OCI-LY3 (cell line): ENCODE measurements around the gene STAB1.

ENCODE experiments used
- H2AFZ ChIP-seq: fragments of 200-600, 300-600 bp; shearing (Covaris generic); 2 replicates; pipeline ENCODE4 v1.6.0; 2014; ENCODE audit warnings: antibody characterized with exemption, low read depth, low read length
- H3K27ac ChIP-seq: fragments of 200-600, 300-600 bp; sonication (generic); 2 replicates; pipeline ENCODE4 v1.5.1; 2014; ENCODE audit warnings: mild to moderate bottlenecking, low read length, moderate library complexity, mixed read lengths
- H3K27me3 ChIP-seq: fragments of 200-600, 300-600 bp; sonication (generic); 2 replicates; pipeline ENCODE4 v1.6.1; 2014; ENCODE audit warnings: low read depth, low read length, mixed read lengths
- H3K36me3 ChIP-seq: fragments of 200-600, 300-600 bp; sonication (generic); replicated peaks from 2 replicates; pipeline ENCODE3; 2014; ENCODE audit warnings: low read depth, low read length, mixed read lengths
- H3K4me1 ChIP-seq: fragments of 300-600, 200-600 bp; sonication (generic); 2 replicates; pipeline ENCODE4 v1.6.1; 2014; ENCODE audit warnings: low read length, mixed read lengths
- H3K4me2 ChIP-seq: fragments of 200-600, 300-600 bp; sonication (generic); 2 replicates; pipeline ENCODE4 v1.6.1; 2014; ENCODE audit warnings: low read length, mixed read lengths
- H3K4me3 ChIP-seq: fragments of 300-600, 200-600 bp; sonication (generic); 2 replicates; pipeline ENCODE4 v1.5.1; 2014; ENCODE audit warnings: antibody characterized with exemption, mild to moderate bottlenecking, low read length, moderate library complexity
- H3K79me2 ChIP-seq: fragments of 300-600, 200-600 bp; shearing (Covaris generic); 2 replicates; pipeline ENCODE4 v1.6.1; 2014; ENCODE audit warnings: mild to moderate bottlenecking, low read length, mixed read lengths
- H3K9ac ChIP-seq: fragments of 300-600, 200-600 bp; shearing (Covaris generic); 2 replicates; pipeline ENCODE4 v1.6.0; 2014; ENCODE audit warnings: mild to moderate bottlenecking, low read length, moderate library complexity
- H3K9me3 ChIP-seq: fragments of 200-600, 300-600 bp; shearing (Covaris generic); 2 replicates; pipeline ENCODE4 v1.6.1; 2014; ENCODE audit warnings: low read length, mixed read lengths; ENCODE audit not compliant: insufficient read depth
- H4K20me1 ChIP-seq: fragments of 200-600, 300-600 bp; sonication (generic); 2 replicates; pipeline ENCODE4 v1.6.1; 2016; ENCODE audit warnings: low read length, mixed read lengths; ENCODE audit not compliant: insufficient read depth
- EZH2phosphoT487 ChIP-seq: fragments of 200-600 bp; shearing (Covaris generic); IDR thresholded peaks from 2 replicates; pipeline ENCODE4 v1.6.1; 2018; ENCODE audit warnings: antibody characterized with exemption, mixed run types, low read depth
- TF ChIP-seq, protein P1 (sequence below): fragments of 200-600, 300-600 bp; sonication (generic); IDR thresholded peaks from 2 replicates; pipeline ENCODE4 v1.5.1; 2014; ENCODE audit warnings: antibody characterized with exemption, low read length, low read depth

The STAB1 gene

DNA sequence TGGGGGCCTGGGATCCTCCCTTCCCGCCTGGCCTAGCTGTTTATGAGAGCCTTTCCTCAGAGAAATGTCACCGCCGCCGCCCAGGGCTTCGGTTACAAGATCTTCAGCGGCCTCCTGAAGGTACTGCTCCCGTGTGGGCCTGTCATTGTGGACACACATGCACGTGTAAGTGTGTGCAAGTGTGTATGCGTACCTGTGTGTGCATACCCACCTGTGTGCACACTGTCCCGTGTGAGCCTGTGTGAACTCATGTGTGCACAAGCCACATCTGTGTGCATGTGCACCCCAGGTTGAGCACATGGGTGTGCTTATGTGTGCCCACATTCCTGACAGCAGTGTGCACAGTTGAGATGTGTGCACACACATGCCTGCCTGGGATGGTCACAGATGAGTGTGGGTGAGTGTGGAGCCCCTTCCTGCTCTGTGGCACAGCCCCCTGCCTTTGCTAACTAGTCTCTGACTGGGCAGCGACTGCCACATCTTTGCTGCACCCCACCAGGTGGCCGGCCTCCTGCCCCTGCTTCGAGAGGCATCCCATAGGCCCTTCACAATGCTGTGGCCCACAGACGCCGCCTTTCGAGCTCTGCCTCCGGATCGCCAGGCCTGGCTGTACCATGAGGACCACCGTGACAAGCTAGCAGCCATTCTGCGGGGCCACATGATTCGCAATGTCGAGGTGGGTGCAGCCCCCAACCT lies 24.5 kb downstream of the STAB1 start:
- no peak overlapping the region for H2AFZ ChIP-seq
- H3K9ac ChIP-seq = no peak overlapping the region
- H3K9me3 ChIP-seq = no peaks in the 10 kb centered on the region
- no peaks in the 10 kb centered on the region; the same call in 1 of the 2 replicates for H4K20me1 ChIP-seq
- H3K36me3 ChIP-seq = peaks cover 7% of the 10 kb centered on the region
- no peaks in the 10 kb centered on the region for H3K27me3 ChIP-seq
- H3K4me2 ChIP-seq = no peak overlapping the region
- H3K79me2 ChIP-seq = no peaks in the 10 kb centered on the region
- no peak overlapping the region for H3K27ac ChIP-seq
- TF ChIP-seq, protein P1, sequence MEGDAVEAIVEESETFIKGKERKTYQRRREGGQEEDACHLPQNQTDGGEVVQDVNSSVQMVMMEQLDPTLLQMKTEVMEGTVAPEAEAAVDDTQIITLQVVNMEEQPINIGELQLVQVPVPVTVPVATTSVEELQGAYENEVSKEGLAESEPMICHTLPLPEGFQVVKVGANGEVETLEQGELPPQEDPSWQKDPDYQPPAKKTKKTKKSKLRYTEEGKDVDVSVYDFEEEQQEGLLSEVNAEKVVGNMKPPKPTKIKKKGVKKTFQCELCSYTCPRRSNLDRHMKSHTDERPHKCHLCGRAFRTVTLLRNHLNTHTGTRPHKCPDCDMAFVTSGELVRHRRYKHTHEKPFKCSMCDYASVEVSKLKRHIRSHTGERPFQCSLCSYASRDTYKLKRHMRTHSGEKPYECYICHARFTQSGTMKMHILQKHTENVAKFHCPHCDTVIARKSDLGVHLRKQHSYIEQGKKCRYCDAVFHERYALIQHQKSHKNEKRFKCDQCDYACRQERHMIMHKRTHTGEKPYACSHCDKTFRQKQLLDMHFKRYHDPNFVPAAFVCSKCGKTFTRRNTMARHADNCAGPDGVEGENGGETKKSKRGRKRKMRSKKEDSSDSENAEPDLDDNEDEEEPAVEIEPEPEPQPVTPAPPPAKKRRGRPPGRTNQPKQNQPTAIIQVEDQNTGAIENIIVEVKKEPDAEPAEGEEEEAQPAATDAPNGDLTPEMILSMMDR = no peak
- no peak for TF ChIP-seq EZH2phosphoT487
- no peaks in the 10 kb centered on the region for H3K4me1 ChIP-seq
- H3K4me3 ChIP-seq = no peak overlapping the region

DNA sequence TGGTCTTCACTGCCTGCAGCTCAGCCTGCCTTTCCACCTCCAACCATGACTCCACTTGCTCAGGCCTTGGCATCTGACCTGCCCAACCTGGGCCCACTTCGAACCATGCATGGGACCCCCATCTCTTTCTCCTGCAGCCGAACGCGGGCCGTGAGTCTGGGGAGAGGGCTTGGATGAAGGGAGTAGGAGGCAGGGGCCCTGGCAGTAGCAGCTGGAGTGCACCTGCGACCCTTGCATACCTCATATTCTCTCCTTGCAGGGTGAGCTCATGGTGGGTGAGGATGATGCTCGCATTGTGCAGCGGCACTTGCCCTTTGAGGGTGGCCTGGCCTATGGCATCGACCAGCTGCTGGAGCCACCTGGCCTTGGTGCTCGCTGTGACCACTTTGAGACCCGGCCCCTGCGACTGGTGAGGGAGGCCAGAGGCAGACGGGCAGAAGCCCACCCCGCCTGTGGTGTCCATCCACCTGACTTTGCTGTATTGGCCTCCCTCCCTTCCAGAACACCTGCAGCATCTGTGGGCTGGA lies 25.1 kb downstream of the STAB1 start:
- no peaks in the 10 kb centered on the region for H3K4me1 ChIP-seq
- no peaks in the 10 kb centered on the region for H3K27me3 ChIP-seq
- no peaks in the 10 kb centered on the region for H3K9me3 ChIP-seq
- no peak overlapping the region for H2AFZ ChIP-seq
- no peaks in the 10 kb centered on the region for H3K79me2 ChIP-seq
- no peak overlapping the region for H3K9ac ChIP-seq
- no peak overlapping the region for H3K4me3 ChIP-seq
- H3K36me3 ChIP-seq = peaks cover 10% of the 10 kb centered on the region
- H3K27ac ChIP-seq = no peak overlapping the region
- H3K4me2 ChIP-seq = no peak overlapping the region
- no peaks in the 10 kb centered on the region; the same call in 1 of the 2 replicates for H4K20me1 ChIP-seq
- TF ChIP-seq, protein P1 = no peak
- TF ChIP-seq EZH2phosphoT487 = no peak

GRCh38 chr3:52520716-52521487 lies 25.8 kb downstream of the STAB1 start:
- Histone ChIP-seq H3K4me2 (no peak overlapping the region), H3K4me3 (no peak overlapping the region), H3K9me3 (no peaks in the 10 kb centered on the region), H4K20me1 (no peaks in the 10 kb centered on the region; the same call in 1 of the 2 replicates), H3K4me1 (no peaks in the 10 kb centered on the region), H3K9ac (no peak overlapping the region), H3K36me3 (peaks cover 13% of the 10 kb centered on the region), H3K27ac (no peak overlapping the region), H2AFZ (no peak overlapping the region), H3K27me3 (no peaks in the 10 kb centered on the region), H3K79me2 (no peaks in the 10 kb centered on the region)
- no peak for TF ChIP-seq EZH2phosphoT487
- TF ChIP-seq, protein P1 = no peak

DNA sequence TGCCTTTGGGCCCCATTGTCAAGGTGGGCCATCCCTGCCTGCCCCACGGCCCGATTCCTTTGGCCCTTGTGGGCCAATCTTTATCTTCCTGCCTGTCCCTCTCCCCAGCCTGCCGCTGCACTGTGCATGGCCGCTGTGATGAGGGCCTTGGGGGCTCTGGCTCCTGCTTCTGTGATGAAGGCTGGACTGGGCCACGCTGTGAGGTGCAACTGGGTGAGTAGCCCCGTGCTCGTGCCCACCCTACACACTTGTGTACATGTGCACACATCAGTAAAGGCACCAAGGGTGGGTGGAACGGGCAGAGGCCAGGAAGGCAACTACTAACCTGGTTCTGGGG lies 26.3 kb downstream of the STAB1 start:
- no peaks in the 10 kb centered on the region; the same call in 1 of the 2 replicates for H4K20me1 ChIP-seq
- no peaks in the 10 kb centered on the region for H3K9me3 ChIP-seq
- no peak overlapping the region for H3K27ac ChIP-seq
- TF ChIP-seq, protein P1 = no peak
- TF ChIP-seq EZH2phosphoT487 = no peak
- peaks cover 16% of the 10 kb centered on the region for H3K36me3 ChIP-seq
- H3K4me2 ChIP-seq = no peak overlapping the region
- no peaks in the 10 kb centered on the region for H3K27me3 ChIP-seq
- H2AFZ ChIP-seq = no peak overlapping the region
- H3K4me3 ChIP-seq = no peak overlapping the region
- no peaks in the 10 kb centered on the region for H3K79me2 ChIP-seq
- no peak overlapping the region for H3K9ac ChIP-seq
- no peaks in the 10 kb centered on the region for H3K4me1 ChIP-seq
